HepG2 (cell line): Measurements from ENCODE around the gene PCSK6. TPM values are rescaled to one million over a fixed set of nuclear protein-coding genes. Genes with fewer than 3 reads are reported as not detected.

Source experiments
- MEIS2 ChIP-seq: sonication (generic); formaldehyde crosslinking; IDR thresholded peaks from 2 replicates; pipeline ENCODE4 v1.9.0; 2021; ENCODE audit warnings: mild to moderate bottlenecking, missing genetic modification reagents
- MTA1 ChIP-seq: sonication (generic); formaldehyde crosslinking; IDR thresholded peaks from 2 replicates; pipeline ENCODE4 v1.4.0; 2020; ENCODE audit warnings: missing genetic modification reagents, mild to moderate bottlenecking, borderline replicate concordance
- PHF21A ChIP-seq: sonication (generic); formaldehyde crosslinking; IDR thresholded peaks from 2 replicates; pipeline ENCODE4 v1.5.0; 2020; ENCODE audit warnings: mild to moderate bottlenecking, missing genetic modification reagents
- RAD21 ChIP-seq: fragments of 450-650 bp; formaldehyde crosslinking; IDR thresholded peaks from 2 replicates; pipeline ENCODE4 v1.5.0; 2020; ENCODE audit warnings: mild to moderate bottlenecking
- RARA ChIP-seq: IDR thresholded peaks from 2 replicates; pipeline ENCODE4 v1.6.1; 2016; ENCODE audit warnings: missing genetic modification reagents, missing compliant biosample characterization
- ZBTB42 ChIP-seq: sonication (generic); formaldehyde crosslinking; IDR thresholded peaks from 2 replicates; pipeline ENCODE4 v1.5.0; 2020; ENCODE audit warnings: mild to moderate bottlenecking, missing genetic modification reagents
- ZFX ChIP-seq: sonication (generic); formaldehyde crosslinking; IDR thresholded peaks from 2 replicates; pipeline ENCODE4 v1.4.0; 2020; ENCODE audit warnings: mild to moderate bottlenecking, low read depth, missing genetic modification reagents, moderate library complexity
- ZNF543 ChIP-seq: sonication (generic); formaldehyde crosslinking; IDR thresholded peaks from 2 replicates; pipeline ENCODE4 v1.4.0; 2020; ENCODE audit warnings: mild to moderate bottlenecking, missing genetic modification reagents
- ZNF777 ChIP-seq: sonication (generic); formaldehyde crosslinking; IDR thresholded peaks from 2 replicates; pipeline ENCODE4 v1.4.0; 2020; ENCODE audit warnings: missing genetic modification reagents
- ZNF780A ChIP-seq: sonication (generic); formaldehyde crosslinking; IDR thresholded peaks from 2 replicates; pipeline ENCODE4 v1.8.0; 2022; ENCODE audit warnings: mild to moderate bottlenecking, missing genetic modification reagents, moderate library complexity
- polyA plus RNA-seq, 8 experiments: library from polyadenylated mRNA; depleted of rRNA in 3 of 8; stranded (reverse) in 7 of 8; unstranded in 1 of 8; fragments of >200 nt; fragmentation: Illumina TruSeq in 4 of 8; extraction: Trizol in 4 of 8; gene quantifications; 2 replicates each; pipeline versions ENCODE4 v1.2.1 to v1.2.3, GENCODE V29; 2011 to 2016; ENCODE audit warnings: low read depth in 4 of 8, missing spikeins in 1 of 8, mixed read lengths in 1 of 8; ENCODE audit not compliant: insufficient read depth in 1 of 8
- total RNA-seq, 5 experiments: library from RNA; depleted of rRNA; stranded (reverse); fragments of >200 nt; fragmentation: Illumina TruSeq; extraction: Trizol; gene quantifications; 2 replicates each; pipeline ENCODE4 v1.2.3, GENCODE V29; 2016; ENCODE audit warnings: low read depth in 1 of 5
- TF ChIP-seq, protein P1 (sequence below): sonication (generic); formaldehyde crosslinking; IDR thresholded peaks from 2 replicates; pipeline ENCODE4 v1.4.0; 2020; ENCODE audit warnings: mild to moderate bottlenecking, missing genetic modification reagents, borderline replicate concordance
- TF ChIP-seq, protein P2 (sequence below): sonication (generic); formaldehyde crosslinking; conservative IDR thresholded peaks from 2 replicates; pipeline ENCODE4 v1.4.0; 2020; ENCODE audit warnings: mild to moderate bottlenecking, missing genetic modification reagents, moderate library complexity
- TF ChIP-seq, protein P3 (sequence below): sonication (generic); formaldehyde crosslinking; IDR thresholded peaks from 2 replicates; pipeline ENCODE4 v1.4.0; 2020; ENCODE audit warnings: missing genetic modification reagents
- TF ChIP-seq, protein P4 (sequence below): sonication (generic); formaldehyde crosslinking; IDR thresholded peaks from 2 replicates; pipeline ENCODE4 v1.5.1; 2020; ENCODE audit warnings: mild to moderate bottlenecking, missing genetic modification reagents, moderate library complexity
- TF ChIP-seq, protein P5 (sequence below): sonication (generic); formaldehyde crosslinking; IDR thresholded peaks from 2 replicates; pipeline ENCODE4 v1.4.0; 2020; ENCODE audit warnings: missing genetic modification reagents

PCSK6 gene
- total and polyA plus RNA-seq, 2 of the 13 experiments (the other 11 are each of a cell fraction or from before 2014, with no cell fraction given) = 56.5 to 155 TPM

DNA sequence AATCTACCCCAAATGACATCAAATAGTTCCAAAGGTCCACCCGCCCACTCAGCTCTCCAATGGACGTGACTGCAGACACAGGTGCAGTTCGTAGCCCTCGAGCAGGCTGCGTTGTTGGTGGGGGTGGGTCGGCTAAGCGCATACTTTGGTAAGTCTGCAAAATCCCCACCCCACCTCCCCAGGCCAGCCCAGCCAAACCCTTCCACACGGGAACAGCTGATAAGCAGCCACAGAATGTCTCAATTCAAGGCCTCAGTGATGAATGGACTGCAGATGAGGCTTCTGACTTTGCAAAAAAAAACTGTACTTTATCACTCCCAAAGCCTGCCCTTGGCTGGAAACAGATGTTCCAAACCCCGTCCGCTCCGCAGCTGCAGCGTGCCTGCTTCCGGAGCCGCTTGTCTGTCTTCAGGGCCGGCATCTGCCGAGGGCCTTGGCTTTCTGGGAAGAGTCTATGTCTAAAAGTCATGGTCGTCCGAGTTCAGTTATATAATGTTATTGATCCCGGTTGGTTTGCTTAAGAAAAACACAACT is 38.2 kb downstream of the PCSK6 start (continued):
- TF ChIP-seq, protein P1, sequence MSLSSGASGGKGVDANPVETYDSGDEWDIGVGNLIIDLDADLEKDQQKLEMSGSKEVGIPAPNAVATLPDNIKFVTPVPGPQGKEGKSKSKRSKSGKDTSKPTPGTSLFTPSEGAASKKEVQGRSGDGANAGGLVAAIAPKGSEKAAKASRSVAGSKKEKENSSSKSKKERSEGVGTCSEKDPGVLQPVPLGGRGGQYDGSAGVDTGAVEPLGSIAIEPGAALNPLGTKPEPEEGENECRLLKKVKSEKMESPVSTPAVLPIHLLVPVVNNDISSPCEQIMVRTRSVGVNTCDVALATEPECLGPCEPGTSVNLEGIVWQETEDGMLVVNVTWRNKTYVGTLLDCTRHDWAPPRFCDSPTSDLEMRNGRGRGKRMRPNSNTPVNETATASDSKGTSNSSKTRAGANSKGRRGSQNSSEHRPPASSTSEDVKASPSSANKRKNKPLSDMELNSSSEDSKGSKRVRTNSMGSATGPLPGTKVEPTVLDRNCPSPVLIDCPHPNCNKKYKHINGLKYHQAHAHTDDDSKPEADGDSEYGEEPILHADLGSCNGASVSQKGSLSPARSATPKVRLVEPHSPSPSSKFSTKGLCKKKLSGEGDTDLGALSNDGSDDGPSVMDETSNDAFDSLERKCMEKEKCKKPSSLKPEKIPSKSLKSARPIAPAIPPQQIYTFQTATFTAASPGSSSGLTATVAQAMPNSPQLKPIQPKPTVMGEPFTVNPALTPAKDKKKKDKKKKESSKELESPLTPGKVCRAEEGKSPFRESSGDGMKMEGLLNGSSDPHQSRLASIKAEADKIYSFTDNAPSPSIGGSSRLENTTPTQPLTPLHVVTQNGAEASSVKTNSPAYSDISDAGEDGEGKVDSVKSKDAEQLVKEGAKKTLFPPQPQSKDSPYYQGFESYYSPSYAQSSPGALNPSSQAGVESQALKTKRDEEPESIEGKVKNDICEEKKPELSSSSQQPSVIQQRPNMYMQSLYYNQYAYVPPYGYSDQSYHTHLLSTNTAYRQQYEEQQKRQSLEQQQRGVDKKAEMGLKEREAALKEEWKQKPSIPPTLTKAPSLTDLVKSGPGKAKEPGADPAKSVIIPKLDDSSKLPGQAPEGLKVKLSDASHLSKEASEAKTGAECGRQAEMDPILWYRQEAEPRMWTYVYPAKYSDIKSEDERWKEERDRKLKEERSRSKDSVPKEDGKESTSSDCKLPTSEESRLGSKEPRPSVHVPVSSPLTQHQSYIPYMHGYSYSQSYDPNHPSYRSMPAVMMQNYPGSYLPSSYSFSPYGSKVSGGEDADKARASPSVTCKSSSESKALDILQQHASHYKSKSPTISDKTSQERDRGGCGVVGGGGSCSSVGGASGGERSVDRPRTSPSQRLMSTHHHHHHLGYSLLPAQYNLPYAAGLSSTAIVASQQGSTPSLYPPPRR (CRISPR knock-in tag) = peak; percentile 48; the same call in 1 of the 2 replicates
- peak; percentile 32; the same call in 1 of the 2 replicates for TF ChIP-seq ZFX (CRISPR knock-in tag)
- TF ChIP-seq, protein P2, sequence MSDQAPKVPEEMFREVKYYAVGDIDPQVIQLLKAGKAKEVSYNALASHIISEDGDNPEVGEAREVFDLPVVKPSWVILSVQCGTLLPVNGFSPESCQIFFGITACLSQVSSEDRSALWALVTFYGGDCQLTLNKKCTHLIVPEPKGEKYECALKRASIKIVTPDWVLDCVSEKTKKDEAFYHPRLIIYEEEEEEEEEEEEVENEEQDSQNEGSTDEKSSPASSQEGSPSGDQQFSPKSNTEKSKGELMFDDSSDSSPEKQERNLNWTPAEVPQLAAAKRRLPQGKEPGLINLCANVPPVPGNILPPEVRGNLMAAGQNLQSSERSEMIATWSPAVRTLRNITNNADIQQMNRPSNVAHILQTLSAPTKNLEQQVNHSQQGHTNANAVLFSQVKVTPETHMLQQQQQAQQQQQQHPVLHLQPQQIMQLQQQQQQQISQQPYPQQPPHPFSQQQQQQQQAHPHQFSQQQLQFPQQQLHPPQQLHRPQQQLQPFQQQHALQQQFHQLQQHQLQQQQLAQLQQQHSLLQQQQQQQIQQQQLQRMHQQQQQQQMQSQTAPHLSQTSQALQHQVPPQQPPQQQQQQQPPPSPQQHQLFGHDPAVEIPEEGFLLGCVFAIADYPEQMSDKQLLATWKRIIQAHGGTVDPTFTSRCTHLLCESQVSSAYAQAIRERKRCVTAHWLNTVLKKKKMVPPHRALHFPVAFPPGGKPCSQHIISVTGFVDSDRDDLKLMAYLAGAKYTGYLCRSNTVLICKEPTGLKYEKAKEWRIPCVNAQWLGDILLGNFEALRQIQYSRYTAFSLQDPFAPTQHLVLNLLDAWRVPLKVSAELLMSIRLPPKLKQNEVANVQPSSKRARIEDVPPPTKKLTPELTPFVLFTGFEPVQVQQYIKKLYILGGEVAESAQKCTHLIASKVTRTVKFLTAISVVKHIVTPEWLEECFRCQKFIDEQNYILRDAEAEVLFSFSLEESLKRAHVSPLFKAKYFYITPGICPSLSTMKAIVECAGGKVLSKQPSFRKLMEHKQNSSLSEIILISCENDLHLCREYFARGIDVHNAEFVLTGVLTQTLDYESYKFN = peak; percentile 67
- TF ChIP-seq, protein P3, sequence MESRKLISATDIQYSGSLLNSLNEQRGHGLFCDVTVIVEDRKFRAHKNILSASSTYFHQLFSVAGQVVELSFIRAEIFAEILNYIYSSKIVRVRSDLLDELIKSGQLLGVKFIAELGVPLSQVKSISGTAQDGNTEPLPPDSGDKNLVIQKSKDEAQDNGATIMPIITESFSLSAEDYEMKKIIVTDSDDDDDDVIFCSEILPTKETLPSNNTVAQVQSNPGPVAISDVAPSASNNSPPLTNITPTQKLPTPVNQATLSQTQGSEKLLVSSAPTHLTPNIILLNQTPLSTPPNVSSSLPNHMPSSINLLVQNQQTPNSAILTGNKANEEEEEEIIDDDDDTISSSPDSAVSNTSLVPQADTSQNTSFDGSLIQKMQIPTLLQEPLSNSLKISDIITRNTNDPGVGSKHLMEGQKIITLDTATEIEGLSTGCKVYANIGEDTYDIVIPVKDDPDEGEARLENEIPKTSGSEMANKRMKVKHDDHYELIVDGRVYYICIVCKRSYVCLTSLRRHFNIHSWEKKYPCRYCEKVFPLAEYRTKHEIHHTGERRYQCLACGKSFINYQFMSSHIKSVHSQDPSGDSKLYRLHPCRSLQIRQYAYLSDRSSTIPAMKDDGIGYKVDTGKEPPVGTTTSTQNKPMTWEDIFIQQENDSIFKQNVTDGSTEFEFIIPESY (CRISPR knock-in tag) = 0 out of 2 replicates have a peak, but pooled peaks have one; percentile 47
- peak; percentile 45 for TF ChIP-seq PHF21A (CRISPR knock-in tag)
- TF ChIP-seq ZBTB42 (CRISPR knock-in tag) = peak; percentile 94
- peak; percentile 62 for TF ChIP-seq RARA
- TF ChIP-seq, protein P4, sequence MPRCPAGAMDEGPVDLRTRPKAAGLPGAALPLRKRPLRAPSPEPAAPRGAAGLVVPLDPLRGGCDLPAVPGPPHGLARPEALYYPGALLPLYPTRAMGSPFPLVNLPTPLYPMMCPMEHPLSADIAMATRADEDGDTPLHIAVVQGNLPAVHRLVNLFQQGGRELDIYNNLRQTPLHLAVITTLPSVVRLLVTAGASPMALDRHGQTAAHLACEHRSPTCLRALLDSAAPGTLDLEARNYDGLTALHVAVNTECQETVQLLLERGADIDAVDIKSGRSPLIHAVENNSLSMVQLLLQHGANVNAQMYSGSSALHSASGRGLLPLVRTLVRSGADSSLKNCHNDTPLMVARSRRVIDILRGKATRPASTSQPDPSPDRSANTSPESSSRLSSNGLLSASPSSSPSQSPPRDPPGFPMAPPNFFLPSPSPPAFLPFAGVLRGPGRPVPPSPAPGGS = 0 out of 2 replicates have a peak, but pooled peaks have one; percentile 39
- TF ChIP-seq MTA1 (CRISPR knock-in tag) = peak; percentile 83
- no peak for TF ChIP-seq ZNF543
- TF ChIP-seq MEIS2 (CRISPR knock-in tag) = 0 out of 2 replicates have a peak, but pooled peaks have one; percentile 58
- no peak for TF ChIP-seq RAD21 (CRISPR knock-in tag)
- TF ChIP-seq, protein P5, sequence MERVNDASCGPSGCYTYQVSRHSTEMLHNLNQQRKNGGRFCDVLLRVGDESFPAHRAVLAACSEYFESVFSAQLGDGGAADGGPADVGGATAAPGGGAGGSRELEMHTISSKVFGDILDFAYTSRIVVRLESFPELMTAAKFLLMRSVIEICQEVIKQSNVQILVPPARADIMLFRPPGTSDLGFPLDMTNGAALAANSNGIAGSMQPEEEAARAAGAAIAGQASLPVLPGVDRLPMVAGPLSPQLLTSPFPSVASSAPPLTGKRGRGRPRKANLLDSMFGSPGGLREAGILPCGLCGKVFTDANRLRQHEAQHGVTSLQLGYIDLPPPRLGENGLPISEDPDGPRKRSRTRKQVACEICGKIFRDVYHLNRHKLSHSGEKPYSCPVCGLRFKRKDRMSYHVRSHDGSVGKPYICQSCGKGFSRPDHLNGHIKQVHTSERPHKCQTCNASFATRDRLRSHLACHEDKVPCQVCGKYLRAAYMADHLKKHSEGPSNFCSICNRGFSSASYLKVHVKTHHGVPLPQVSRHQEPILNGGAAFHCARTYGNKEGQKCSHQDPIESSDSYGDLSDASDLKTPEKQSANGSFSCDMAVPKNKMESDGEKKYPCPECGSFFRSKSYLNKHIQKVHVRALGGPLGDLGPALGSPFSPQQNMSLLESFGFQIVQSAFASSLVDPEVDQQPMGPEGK (CRISPR knock-in tag) = 0 out of 2 replicates have a peak, but pooled peaks have one; percentile 25
- no peak; the same call in 1 of the 2 replicates for TF ChIP-seq ZNF777 (CRISPR knock-in tag)
- no peak for TF ChIP-seq ZNF780A
